Tibial artery (tissue), 4 donors: ENCODE data around the gene PPIB.

Experiments used
- DNase-seq, 2 donors: peaks; one replicate each; pipeline ENCODE4 v3.0.0-alpha.2; 2019
- H3K27ac ChIP-seq, 2 donors: fragments of 200-600 bp; sonication (generic) in 1 of 2; 1 replicate in 1 of 2; 2 replicates in 1 of 2; pipeline ENCODE4 v1.5.1; 2018 to 2019; ENCODE audit warnings: mild to moderate bottlenecking in 1 of 2
- H3K27me3 ChIP-seq, 2 donors: fragments of 200-600 bp; sonication (generic) in 1 of 2; one replicate each; pipeline versions ENCODE4 v1.5.1 to v1.6.0; 2016 to 2019
- H3K36me3 ChIP-seq, 3 donors: fragments of 200-600 bp; sonication (generic) in 2 of 3; one replicate each; pipeline ENCODE4 v1.5.1; 2016 to 2019; ENCODE audit warnings: mild to moderate bottlenecking in 2 of 3
- H3K4me1 ChIP-seq, 4 donors: fragments of 200-600 bp; sonication (generic) in 2 of 4; 1 replicate in 3 of 4; 2 replicates in 1 of 4; pipeline ENCODE4 v1.5.1; 2016 to 2019
- H3K4me3 ChIP-seq, 2 donors: fragments of 200-600 bp; sonication (generic) in 1 of 2; 1 replicate in 1 of 2; 2 replicates in 1 of 2; pipeline ENCODE4 v1.5.1; 2018 to 2019; ENCODE audit warnings: mild to moderate bottlenecking in 2 of 2
- H3K9me3 ChIP-seq, 3 donors: fragments of 200-600 bp; sonication (generic) in 1 of 3; one replicate each; pipeline ENCODE4 v1.5.1; 2016 to 2019
- intact Hi-C: fragments of 100-400 bp; cut with DNase I; formaldehyde crosslinking; loops from one replicate; pipeline ENCODE4 v1.15.0; 2023; ENCODE audit warnings: low total_unique reads
- TF ChIP-seq, protein P1 (sequence below), 2 experiments: fragments of 200-600 bp in 1 of 2; fragments of 450-650 bp in 1 of 2; IDR thresholded peaks; one replicate each; pipeline ENCODE4 v1.5.1; 2017 to 2019; ENCODE audit warnings: antibody characterized with exemption in 2 of 2, mild to moderate bottlenecking in 1 of 2, moderate library complexity in 1 of 2

Gene PPIB

GRCh38 chr15:64197425-64197824, 34.6 kb upstream of the PPIB start:
- Histone ChIP-seq H3K9me3 (no peaks in the 10 kb centered on the region), H3K27ac (no peak overlapping the region), H3K4me3 (no peak overlapping the region), H3K27me3 (no peaks in the 10 kb centered on the region), H3K36me3 (peaks cover 7 to 30% (median 19%) of the 10 kb centered on the region in 3 donors), H3K4me1 (peaks cover 0 to 8% (median 3%) of the 10 kb centered on the region in 4 donors)
- intact Hi-C loops, result no loop called here
- TF ChIP-seq, protein P1, sequence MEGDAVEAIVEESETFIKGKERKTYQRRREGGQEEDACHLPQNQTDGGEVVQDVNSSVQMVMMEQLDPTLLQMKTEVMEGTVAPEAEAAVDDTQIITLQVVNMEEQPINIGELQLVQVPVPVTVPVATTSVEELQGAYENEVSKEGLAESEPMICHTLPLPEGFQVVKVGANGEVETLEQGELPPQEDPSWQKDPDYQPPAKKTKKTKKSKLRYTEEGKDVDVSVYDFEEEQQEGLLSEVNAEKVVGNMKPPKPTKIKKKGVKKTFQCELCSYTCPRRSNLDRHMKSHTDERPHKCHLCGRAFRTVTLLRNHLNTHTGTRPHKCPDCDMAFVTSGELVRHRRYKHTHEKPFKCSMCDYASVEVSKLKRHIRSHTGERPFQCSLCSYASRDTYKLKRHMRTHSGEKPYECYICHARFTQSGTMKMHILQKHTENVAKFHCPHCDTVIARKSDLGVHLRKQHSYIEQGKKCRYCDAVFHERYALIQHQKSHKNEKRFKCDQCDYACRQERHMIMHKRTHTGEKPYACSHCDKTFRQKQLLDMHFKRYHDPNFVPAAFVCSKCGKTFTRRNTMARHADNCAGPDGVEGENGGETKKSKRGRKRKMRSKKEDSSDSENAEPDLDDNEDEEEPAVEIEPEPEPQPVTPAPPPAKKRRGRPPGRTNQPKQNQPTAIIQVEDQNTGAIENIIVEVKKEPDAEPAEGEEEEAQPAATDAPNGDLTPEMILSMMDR (IDR thresholded peaks at IDR 0.05), result no peak
- no peak for DNase-seq

DNA sequence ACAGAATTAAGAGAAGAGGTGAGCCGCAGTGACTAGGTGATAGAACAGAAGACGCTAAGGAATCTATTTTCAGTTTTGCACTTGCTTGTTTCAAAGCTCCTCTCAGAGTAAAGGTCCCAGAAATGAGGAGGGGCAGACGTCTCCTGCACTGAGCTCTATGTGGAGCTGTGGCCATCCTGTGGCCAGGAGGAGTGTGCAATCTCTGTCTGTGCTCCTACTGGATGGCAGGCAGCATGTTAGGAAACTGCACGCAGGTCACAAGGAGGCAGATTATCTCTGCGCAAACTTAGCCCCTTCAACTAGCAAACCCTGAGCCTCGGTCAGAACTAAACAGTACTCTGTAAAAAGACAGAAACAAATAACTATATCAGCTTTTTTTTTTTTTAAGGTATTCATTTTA, 31.1 kb upstream of the PPIB start:
- TF ChIP-seq, protein P1 (IDR thresholded peaks at IDR 0.05), result no peak
- no peak for DNase-seq
- H3K27ac ChIP-seq, result no peak overlapping the region
- no peaks in the 10 kb centered on the region for H3K9me3 ChIP-seq
- no peak overlapping the region for H3K4me3 ChIP-seq
- peaks cover 0 to 8% (median 3%) of the 10 kb centered on the region in 4 donors for H3K4me1 ChIP-seq
- intact Hi-C loops, result no loop called here
- no peaks in the 10 kb centered on the region for H3K27me3 ChIP-seq
- H3K36me3 ChIP-seq, result peaks cover 0 to 9% (median 8%) of the 10 kb centered on the region in 3 donors

- intact Hi-C loops, result no loop called here
- Histone ChIP-seq H3K27me3 (no peaks in the 10 kb centered on the region), H3K4me3 (no peak overlapping the region), H3K9me3 (no peaks in the 10 kb centered on the region), H3K4me1 (peaks cover 0 to 2% (median under 1%) of the 10 kb centered on the region in 4 donors), H3K36me3 (peaks cover 9 to 23% (median 9%) of the 10 kb centered on the region in 3 donors), H3K27ac (no peak overlapping the region)
- DNase-seq, result no peak
- TF ChIP-seq, protein P1 (IDR thresholded peaks at IDR 0.05), result no peak
Observed at GRCh38 chr15:64191971-64192830, 29.4 kb upstream of the PPIB start.

DNA sequence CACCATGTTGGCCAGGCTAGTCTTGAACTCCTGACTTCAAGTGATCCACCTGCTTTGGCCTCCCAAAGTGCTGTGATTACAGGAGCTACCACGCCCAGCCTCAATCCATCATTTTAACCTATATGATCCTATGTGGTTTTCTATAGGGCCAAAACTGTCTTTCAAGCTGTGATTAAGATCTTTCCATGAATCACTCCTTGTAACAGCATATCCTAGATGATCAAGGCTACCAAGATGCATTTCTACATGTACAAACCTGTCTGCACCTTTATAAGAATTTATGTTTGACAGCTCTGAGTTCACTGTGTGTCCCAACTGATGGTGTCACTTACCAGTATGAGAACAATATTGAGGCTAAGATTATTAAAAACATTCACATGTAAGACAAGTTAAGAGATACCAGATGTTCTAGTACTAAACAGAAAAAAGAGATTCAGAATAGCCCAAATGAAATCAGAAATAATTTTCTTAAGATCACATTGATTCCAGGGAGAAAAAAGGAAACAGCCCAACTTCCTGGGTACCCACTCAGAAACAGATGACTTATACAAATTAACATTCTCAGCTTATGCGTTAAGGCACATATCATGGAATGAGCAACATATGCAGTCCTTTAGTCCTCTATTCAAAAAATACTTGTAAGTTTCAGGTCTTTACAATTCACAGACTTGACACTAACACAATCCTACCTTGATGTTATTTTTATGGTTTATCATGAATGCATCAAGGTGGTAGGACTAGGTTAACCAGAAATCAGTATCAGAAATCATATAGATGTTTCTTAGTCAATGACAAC, 24.8 kb upstream of the PPIB start:
- no peak overlapping the region for H3K4me3 ChIP-seq
- intact Hi-C loops, result no loop called here
- no peaks in the 10 kb centered on the region for H3K4me1 ChIP-seq
- TF ChIP-seq, protein P1 (IDR thresholded peaks at IDR 0.05), result no peak
- H3K27me3 ChIP-seq, result no peaks in the 10 kb centered on the region
- peaks cover 14 to 46% (median 20%) of the 10 kb centered on the region in 3 donors for H3K36me3 ChIP-seq
- no peaks in the 10 kb centered on the region for H3K9me3 ChIP-seq
- no peak overlapping the region for H3K27ac ChIP-seq
- DNase-seq, result no peak

DNA sequence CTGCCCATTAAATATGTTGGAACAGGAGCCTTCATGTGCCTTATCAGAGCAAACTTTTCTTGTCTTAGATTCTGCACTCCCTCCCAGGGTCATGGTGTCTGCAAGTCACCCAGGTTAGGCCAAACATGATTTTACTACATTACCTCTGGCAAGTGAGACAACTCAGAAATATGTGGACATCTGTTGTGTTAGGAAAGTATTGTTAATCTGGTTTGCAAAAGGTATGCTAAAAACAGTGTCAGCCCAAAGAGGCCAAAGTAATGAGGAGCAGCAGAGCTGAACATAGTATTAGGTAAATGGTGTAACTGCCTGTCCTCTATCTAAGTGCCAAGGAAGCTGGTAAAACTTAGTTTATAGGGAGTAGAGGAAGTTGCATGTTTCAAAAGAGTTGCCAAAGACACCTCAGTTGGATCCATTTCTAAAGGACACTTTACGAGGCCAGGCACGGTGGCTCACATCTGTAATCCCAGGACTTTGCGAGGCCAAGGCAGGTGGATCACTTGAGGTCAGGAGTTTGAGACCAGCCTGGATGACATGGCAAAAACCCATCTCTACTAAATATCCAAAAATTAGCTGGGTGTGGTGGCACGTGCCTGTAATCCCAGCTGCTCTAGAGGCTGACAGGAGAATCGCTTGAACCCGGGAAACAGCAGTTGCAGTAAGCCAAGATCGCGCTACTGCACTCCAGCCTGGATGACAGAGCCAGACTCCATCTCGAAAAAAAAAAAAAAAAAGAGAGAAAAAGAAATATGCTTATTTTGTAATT, 22.5 kb upstream of the PPIB start:
- Histone ChIP-seq H3K4me3 (no peak overlapping the region), H3K9me3 (no peaks in the 10 kb centered on the region), H3K27ac (no peak overlapping the region), H3K36me3 (peaks cover 20 to 49% (median 24%) of the 10 kb centered on the region in 3 donors), H3K27me3 (no peaks in the 10 kb centered on the region), H3K4me1 (no peaks in the 10 kb centered on the region)
- TF ChIP-seq, protein P1 (IDR thresholded peaks at IDR 0.05), result no peak
- no peak for DNase-seq
- intact Hi-C loops, result no loop called here
